HS-5 (cell line): Measurements from ENCODE around the gene TMED7.
"Not testable (repeated sequence)": the region's sequence is repeated elsewhere in the genome, so short reads cannot be mapped to it uniquely, and the experiment has no call there.

ENCODE experiments used
- DNase-seq: peaks from one replicate; pipeline ENCODE4 v3.0.0-alpha.2; 2012; ENCODE audit warnings: low read depth

Gene TMED7

DNA sequence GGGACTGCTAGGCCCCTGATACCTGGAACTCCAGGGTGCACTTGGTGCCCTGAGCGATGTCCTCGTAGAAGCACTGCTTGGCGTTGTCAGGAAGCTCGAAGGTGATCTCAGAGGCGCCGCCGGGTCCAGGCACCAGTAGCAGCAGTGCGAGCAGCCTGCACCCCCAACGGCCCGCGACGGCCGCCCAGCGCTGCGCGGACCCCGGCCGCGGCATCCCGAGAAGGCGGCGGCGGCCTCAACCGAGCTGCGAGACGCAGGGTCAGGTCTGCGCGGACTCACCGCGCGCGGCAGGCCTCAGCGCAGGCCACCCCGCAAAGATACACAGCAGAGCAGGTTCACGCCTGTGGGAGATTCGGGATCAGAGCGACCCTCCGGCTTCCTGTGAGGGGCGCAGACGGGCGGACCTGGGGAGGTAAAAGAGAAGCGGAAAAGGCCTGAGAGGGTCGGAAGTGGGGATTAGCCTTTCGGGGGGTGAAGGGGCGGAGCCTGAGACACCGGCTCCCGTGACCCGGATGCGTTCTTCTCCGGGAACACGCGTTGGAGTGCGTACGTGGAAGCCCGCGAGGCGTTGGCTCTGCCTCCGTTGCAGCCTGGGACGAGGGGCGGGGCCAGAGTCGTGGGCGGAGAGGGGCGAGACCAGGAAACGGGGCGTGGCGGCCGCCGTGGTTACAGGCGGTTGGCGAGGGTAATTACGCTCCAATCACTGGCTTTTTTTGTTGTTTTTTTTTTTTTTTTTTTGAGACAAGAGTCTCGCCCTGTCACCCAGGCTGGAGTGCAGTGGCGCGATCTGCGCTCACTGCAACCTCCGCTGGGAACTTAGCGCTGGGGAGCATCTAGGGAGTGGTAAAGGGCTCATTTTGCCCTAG is at the start of gene TMED7:
Gene TMED7, minus strand, starts transcription at position 458 of the 866 bp plus-strand sequence. Its CDS starts 244 bp downstream, at position 214.
- peak; percentile 92 for DNase-seq

DNA sequence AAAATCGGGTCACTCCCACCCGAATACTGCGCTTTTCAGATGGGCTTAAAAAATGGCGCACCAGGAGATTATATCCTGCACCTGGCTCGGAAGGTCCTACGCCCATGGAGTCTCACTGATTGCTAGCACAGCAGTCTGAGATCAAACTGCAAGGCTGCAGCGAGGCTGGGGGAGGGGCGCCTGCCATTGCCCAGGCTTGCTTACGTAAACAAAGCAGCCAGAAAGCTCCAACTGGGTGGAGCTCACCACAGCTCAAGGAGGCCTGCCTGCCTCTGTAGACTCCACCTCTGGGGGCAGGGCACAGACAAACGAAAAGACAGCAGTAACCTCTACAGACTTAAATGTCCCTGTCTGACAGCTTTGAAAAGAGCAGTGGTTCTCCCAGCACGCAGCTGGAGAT is 48.9 kb upstream of the TMED7 start:
- DNase-seq: not testable (repeated sequence)

DNA sequence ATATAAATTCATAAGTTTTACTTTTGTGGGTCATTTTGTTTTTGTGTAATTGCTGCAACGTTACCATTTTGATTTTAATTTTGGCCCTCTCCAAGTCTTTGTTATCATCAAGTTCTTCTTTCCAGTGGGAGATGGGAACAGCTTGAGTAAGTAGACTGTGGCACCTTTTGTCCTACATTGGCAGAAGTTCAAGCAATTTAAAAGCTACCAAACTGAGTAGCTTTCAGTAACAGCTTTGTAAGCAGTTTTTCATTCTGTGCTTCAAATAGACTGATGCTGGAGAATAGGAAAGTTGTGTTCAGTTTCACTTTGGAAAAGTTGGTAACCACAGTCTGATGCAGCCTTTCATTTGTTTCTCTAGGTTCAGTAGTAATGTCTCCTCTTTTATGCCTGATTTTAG is 47.8 kb upstream of the TMED7 start:
- no peak for DNase-seq

DNA sequence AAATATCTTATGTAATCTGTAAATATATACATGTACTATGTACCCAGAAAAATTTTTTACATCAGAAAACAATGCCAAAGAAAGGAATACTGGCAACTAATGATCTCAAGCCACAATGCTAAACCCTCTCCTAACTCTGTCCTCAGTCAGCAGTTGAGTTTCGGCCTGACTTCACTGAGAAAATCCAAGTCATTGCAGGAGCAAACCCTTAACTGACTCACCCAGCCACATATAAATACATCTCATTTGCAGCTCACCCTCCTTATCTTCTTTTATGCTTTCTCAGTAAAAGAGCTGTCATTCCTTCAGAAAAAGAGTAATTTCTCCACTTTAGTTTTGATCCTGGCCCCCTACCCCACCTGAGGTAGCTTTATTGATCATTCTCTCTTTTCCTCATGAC is 46.1 kb upstream of the TMED7 start:
- DNase-seq: no peak

DNA sequence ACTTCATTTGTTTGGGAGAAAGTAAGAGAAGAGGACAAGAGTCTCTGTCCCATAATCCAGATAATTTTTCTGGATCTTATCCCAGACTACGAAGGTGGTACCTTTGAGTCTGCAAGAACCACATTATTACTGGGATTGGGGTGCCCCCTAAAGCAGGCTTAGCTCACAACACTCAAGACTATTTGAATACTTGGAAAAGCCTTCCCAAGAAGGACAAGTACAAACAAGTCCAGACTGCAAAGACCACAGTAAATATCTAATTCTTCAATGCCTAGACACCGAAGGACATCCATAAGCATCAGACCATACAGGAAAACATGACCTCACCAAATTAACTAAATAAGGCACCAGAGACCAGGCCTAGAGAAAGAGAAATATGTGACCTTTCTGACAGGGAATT is 40.2 kb upstream of the TMED7 start:
- no peak for DNase-seq

DNA sequence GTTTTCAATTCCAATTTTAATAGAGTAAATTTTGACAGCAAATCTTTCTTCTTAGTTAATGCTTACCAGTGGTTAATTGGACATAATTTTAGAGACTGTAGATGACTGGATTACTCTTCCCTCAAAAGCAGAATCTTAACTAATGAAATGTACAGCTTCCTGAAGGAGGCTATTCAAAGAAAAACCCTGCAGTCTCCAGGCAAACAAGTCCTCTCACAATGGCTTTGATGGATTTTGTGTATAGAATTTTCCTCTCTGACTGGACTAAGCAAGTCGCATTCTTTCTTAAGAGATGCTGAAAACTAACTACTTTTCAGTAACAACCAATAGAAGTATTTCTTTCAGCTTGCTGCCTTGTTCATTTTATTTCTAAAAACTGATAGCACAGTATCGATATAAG is 35.7 kb upstream of the TMED7 start:
- no peak for DNase-seq

DNA sequence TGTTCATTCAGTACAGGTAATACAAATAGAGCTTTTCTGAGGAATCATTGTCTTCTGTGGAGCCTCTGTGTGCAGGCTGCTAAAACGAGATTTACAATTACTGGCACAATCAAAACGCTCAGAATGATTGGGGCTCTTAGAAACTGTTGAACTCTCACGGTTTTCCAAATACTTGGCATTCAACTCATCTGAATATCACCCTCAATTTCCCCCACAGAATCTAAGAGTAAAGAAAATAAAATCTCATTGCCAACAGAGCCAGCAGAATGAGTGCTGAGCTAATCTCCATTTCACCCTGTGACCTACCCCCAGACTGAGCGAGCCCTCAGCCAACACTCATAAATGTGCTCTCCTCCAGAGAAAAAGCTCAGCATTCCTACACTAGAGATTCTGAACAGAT is 35.3 kb upstream of the TMED7 start:
- no peak for DNase-seq

DNA sequence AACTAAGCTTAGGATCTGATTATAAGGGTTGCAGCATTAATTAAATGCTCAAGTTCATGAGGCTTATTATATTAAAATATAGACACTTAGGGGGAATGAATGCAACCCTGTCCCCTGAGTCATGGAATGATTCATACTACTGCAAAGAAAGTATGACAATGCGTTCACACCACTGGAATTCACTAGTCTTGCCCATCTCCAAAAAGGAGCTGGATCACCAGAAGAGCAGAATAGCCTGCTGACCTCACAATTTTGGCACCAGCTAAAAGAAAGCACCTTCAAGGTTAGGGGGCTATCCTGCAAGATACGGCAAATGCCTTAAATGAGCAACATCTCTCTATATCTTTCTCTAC is 32.0 kb upstream of the TMED7 start:
- peak; percentile 83 for DNase-seq

DNA sequence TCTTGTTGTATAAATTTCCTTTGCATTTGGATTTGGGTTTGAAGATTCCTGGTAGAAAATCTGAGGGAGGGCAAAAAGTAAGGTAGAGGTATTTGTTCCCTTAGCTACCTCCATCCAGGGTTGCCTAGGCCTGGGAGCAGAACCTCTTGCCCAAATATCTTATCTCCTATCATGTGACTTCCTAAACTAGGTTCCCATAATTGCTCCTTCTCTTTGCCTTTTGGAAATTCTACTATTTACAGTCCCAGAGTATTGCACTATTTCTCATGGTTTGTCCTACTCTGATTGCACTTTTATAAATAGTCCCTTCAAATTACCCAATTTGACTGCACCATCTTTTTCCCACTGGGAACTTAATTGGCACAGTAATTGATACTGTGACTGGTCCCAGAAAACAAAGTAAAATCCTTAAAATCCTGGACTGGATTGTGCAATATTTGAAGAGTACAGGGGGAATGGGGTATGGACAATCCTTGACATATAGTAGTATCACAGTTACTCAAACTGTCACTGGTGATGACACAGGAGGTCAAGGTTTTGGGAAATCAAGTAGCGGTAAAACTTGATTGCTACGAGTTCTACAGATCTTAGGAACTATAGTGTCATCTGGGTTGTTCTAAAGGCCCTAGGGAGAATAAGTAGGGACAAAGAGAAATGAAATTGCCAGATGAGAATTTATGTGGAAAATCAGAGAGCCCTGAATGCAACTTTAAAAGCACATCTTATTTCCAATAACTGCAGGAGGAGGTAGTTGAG is 31.5 kb upstream of the TMED7 start:
- no peak for DNase-seq

DNA sequence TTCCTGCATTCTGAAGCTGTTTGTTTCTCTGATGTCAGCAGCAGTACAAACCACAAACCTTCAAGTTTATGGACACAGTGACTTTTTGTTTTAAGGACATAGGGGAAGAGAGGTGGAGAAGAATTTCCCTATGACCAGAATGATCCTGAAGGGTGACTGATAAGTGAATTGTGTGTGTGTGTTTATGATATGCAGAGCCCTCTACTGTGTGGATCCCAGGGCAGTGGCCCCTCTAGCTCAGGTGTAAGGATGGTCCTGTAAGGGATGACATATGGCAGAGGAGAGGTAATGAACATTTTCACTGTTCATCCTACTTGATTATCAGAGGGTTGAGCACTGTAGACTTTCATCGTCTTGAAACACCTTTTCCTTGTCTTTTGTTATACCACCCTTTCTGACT is 30.6 kb upstream of the TMED7 start:
- no peak for DNase-seq

DNA sequence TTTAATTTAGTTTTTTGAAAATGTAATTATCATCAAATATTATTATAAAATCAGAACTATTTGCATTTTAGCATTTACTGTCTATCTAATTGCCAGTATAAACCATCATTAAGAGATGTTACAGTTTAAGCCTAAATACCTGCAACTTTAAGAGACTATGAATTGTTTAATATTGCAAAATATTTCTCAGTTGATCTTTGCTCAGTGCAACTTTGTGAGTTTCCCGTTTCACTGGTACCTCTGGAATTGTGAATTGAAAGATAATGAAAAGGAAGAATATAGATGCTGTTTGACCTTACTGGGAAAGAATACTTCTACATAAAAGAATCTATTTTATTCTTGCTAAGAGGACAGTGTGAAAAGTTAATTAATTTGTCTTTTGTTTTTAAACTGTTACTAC is 30.2 kb upstream of the TMED7 start:
- no peak for DNase-seq

DNA sequence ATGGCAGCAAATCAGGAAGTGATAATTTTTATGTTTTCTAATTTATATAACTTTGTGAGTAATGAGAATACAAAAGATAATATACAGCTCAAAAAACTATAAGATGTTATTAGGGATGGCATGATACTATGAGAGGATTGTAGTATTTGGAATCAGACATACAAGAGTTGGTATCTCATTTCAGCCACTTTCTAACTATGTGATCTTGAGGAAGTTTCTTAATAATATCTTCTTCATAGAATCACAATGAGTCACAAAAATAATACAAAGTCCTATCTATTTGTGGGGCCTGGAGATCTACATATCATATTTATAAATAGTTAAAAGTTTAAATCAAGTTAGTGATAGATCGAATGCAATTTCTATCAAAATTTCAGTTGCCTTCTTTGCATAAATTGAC is 23.7 kb upstream of the TMED7 start:
- DNase-seq: no peak

DNA sequence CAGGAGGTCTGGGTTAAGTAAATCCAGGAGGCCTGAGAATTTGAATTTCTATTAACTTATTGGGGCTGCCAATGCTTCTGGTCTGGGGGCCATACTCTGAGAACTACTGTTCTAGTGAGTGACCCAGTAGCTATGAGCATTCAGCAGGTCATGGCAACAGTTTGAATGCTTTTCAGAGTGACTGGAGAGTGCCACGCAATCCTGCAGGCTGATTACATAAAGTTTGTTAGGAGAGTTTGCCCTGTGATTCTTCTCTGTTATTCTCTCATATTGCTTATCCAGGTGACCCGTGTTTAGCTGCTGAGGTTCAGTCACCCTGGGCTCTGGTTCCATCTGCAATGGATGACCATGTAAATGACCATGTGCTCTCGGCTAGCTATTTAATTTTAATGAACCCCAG is 22.2 kb upstream of the TMED7 start:
- no peak for DNase-seq

DNA sequence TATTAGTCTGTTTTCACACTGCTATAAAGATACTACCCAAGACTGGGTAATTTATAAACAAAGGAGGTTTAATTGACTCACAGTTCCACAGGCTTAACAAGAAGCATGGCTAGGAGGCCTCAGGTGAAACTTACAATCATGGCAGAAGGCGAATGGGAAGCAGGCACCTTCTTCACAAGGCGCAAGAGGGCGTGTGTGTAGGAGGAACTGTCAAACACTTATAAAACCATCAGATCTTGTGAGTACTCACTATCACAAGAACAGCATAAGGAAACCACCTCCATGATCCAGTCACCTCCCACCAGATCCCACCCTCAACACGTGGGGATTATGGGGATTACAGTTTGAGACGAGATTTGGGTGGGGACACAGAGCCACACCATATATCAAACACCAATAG is 19.6 kb upstream of the TMED7 start:
- DNase-seq: not testable (repeated sequence)

DNA sequence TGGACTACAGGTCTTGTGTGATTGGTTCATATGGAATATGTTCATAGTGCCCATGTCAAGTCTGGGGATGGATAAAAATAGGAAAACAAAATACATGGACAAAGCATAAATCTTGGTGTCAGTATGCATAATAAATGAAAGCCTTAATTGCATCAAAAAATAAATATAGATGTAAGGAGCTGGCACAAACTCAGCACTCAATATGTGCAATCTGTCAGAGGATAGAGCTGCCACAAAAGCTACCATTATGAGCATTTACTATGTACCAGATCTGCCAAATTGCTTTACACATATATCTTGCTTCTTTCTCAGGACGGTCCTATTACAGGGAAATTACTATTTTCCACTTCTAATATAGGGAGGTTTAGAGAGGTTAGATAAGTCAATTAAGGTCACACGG is 18.2 kb upstream of the TMED7 start:
- no peak for DNase-seq

DNA sequence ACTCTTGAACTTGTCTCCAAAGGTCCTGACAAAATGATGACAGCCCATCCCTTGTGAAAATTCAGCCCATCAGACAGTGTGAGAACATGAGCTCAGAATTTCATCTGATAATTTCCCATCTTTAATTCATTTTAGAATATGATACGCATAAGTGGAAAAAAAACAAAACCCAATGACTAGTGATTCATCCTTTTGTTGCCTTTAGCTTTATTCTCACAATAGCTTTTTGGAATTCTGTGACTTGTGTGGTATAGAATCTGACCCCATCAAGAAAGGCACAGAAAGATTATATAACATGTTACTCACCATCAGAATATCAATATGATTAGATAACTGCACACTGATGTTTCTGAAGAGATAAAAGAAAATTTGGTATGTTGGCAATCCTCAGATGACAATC is 16.1 kb upstream of the TMED7 start:
- no peak for DNase-seq

DNA sequence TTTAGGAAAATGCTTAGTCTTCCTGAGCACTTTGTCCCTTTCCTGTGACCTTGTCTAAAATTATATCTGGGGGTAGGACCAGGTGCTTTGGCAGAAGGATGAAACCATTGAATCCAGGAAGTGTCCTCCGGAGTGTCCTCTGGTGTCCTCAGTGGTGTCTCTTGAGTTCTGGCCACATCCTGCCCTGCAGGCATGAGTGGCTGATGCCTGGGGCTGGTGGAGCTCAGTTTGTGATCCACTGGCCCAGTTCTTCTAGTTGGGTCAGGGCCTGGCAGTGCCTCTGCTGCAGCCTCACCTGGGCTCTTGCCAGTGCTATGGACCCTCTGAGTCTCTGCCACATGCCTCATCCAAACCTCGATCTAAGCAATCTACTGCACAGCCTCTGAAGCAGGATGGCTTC is 14.4 kb upstream of the TMED7 start:
- no peak for DNase-seq

DNA sequence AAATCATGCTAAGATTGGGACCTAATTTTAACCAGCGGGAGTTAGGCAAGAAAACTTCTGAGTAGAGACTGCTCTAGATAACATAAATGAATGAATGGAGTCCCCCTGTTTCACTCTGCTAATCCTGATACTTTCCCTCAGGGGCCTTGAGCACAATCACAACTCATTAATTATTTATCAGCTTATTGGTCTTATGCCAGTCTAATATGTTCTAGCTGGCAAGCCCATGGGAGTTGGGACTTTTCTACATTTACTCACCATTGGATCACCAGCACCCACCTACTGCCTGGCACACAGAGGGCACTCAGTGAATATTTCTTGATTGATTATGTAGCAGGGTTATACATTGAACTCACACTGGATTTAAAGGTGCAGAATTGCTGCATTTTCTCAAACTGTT is 13.5 kb upstream of the TMED7 start:
- no peak for DNase-seq

DNA sequence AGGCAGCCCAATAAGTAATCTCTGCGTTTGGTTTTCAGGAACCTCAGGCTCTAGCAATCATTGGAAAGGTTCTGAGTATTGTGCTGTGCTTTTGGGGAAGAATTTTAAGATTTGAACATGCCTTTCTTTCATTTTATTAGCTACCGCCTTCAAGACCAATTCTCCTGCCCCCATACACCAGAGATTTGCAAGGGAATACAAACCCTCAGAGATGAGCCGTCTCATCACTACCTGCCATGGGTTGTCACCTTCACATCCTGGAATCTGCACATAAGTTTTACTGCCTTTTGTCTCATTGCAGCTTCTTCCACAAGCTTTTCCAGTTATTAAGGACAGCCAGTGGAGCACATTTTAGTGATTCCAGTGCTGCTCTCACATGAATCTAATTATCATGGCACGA is 11.7 kb upstream of the TMED7 start:
- DNase-seq: no peak

DNA sequence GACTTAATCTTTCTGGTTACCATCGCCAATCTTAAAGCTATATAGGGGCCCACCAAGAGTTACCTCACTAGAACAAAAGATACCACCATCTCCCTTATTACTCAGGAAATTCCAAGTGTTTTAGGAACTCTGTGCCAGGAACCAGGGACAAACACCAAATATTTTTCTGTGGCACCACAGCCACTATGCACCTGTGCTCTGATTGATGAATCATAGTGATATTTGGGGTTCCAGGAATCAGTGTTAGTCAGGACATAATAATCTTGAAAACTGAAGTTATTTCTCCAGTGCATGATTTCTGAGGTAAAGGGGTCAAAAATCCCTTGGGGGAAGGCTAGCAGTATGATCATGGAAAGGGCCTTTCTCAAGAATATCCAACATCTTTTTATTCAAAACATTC is 10.2 kb upstream of the TMED7 start:
- DNase-seq: no peak

DNA sequence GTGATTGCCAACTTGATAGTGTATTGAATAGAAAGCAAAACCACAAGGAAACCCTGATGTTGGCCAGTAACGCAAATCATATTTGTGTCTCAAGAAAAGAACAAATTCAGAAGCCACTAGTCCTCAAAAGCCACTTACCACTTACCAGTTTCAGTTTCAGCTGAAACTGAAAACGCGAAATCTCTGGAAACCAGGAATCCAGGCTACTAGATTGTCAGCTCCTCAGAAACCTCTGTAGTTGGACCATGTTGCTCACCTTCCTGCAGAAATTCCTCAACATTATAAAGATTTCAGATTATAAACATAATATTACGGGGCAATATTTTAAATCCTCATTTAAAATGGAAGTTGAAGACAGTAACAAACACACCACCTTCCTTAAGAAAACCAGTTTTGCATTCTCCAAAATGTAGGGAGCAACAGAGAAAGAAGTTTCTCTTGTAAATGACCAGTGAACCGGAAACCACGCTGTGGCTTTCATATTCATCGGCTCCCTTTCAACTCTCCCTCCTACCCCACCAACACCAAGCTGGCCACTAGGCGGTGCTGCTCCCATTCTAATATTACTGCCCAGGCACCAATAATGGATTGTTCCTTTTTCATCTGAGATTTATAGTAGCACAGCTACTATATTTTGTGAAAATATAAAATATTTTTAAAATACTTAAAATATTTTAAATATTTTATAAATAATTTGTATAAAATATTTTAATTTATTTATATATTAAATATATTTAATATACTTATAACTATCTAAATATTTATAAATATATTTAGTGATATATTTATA is 8.7 kb upstream of the TMED7 start:
- no peak for DNase-seq

DNA sequence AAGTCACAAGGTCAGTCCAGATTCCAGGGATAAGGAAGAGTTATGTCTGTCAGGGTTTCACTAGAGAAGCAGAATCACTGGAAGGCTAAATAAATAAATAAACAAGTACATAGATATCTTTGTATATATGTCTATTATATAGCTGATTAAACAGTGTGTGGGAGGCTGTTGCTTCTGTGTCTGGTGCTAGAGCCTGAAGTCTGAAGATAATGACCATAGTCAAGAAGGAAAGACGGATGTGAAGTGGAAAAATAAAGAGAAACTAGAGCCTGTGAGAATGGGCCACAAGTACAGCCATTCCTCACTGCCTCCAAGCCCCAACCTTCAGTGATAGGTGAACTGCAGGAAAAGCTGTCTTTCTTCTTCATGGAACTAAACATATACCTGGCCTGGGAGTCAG is 4.1 kb upstream of the TMED7 start:
- DNase-seq: no peak
